Left ventricle myocardium inferior (tissue), 1 donor: ENCODE results near the gene NUDT1. TPM values are rescaled to one million over a fixed set of nuclear protein-coding genes. Genes with fewer than 3 reads are reported as not detected.
A peak's percentile ranks its signal among the peaks of the same experiment; 100 is the strongest.

Source experiments
- DNase-seq: peaks from one replicate; pipeline ENCODE4 v3.0.0-alpha.2; 2020
- H3K27ac ChIP-seq: fragments of 200-600 bp; replicated peaks from 2 replicates; pipeline ENCODE4 v1.8.0; 2021
- H3K27me3 ChIP-seq: fragments of 200-600 bp; 2 replicates; pipeline ENCODE4 v1.8.0; 2021; ENCODE audit warnings: low read depth
- H3K36me3 ChIP-seq: fragments of 200-600 bp; 2 replicates; pipeline ENCODE4 v1.8.0; 2021
- H3K4me1 ChIP-seq: fragments of 200-600 bp; 2 replicates; pipeline ENCODE4 v1.8.0; 2021
- H3K4me3 ChIP-seq: fragments of 200-600 bp; 2 replicates; pipeline ENCODE4 v1.8.0; 2021; ENCODE audit warnings: mild to moderate bottlenecking, moderate library complexity
- H3K9me3 ChIP-seq: fragments of 200-600 bp; replicated peaks from 2 replicates; pipeline ENCODE4 v1.8.0; 2021
- CTCF ChIP-seq: fragments of 200-600 bp; IDR thresholded peaks from 2 replicates; pipeline ENCODE4 v1.8.0; 2021; ENCODE audit warnings: antibody characterized with exemption, mild to moderate bottlenecking, borderline replicate concordance
- intact Hi-C: fragments of 100-400 bp; cut with micrococcal nuclease; formaldehyde crosslinking; loops from one replicate; pipeline ENCODE4 v1.11.0; 2022
- microRNA-seq: library from miRNA; unstranded; fragments of <30 nt; microRNA quantifications from one replicate; pipeline ENCODE4 v1.2.0, GENCODE V29; 2020
- total RNA-seq: library from RNA; stranded (reverse); fragmentation: NEBNext Ultra II Directional; extraction: Animal tissue kit (Norgen Biotek cat#: 25700); gene quantifications from one replicate; pipeline ENCODE4 v1.2.1, GENCODE V29; 2021
- donor health status: DM: no; HTN: yes; CAD: no; lungs with severe emphysema.

The NUDT1 gene
- total RNA-seq, 1 donor from 2014 or later: 12.5 TPM

DNA sequence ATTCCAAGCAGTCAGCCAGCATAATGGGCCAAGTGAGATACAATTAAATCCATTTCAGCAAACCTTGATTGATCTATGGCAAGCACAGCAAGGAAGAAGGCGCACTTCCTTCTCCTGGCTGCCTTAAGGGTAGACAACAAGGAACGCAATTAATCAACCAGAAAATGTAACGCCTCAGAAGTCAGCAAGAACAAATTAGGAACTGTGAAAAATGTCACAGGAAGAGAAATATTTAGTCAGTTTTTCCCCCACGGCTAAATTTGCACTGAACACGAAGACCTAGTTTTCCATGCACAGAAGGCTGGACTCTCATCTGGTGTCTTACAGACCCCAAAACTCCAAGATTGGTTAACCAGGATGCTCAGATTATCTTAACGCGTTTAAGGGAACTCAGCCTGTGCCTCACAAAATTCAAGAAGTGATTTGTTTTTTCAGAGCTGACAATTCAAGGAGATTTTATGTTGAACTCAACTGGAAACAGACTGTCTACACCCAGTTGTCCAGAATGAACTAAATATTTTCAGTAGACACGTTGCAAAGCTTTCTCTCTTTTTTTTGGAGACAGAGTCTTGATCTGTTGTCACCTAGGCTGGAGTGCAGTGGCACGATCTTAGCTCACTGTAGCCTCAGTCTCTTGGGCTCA lies 58.0 kb downstream of the NUDT1 start:
- Histone ChIP-seq H3K27me3 (no peaks in the 10 kb centered on the region), H3K36me3 (no peaks in the 10 kb centered on the region), H3K4me1 (peaks cover 29% of the 10 kb centered on the region), H3K4me3 (peak overlapping the region; percentile 19), H3K9me3 (no peaks in the 10 kb centered on the region), H3K27ac (peak overlapping the region; percentile 55)
- TF ChIP-seq CTCF: no peak
- DNase-seq: no peak
- intact Hi-C loops: no loop called here

Small RNAs within 50 kb of the gene (microRNA-seq; reads per million reads assigned to microRNA genes)
- not detected for gene MIR6836

Other genes with a start within 250 kb of the NUDT1 start
- 16.2 TPM for gene MAD1L1, start 9.3 kb upstream of the NUDT1 start, total RNA-seq
- gene MRM2, start within 50 bp of the NUDT1 start, total RNA-seq: 19.9 TPM
- 16.8 TPM for gene SNX8, start 72.2 kb downstream of the NUDT1 start, total RNA-seq
- gene EIF3B, start 112.6 kb downstream of the NUDT1 start, total RNA-seq: 68.9 TPM
- 15.3 TPM for gene CHST12, start 161.4 kb downstream of the NUDT1 start, total RNA-seq
- not detected for gene GRIFIN, start 234.2 kb downstream of the NUDT1 start, total RNA-seq